Vagina (tissue), 2 donors: ENCODE measurements around the gene SPTBN4.

Experiments
- POLR2A ChIP-seq, 2 donors: fragments of 450-650 bp; IDR thresholded peaks; one replicate each; pipeline ENCODE4 v1.6.1; 2017; ENCODE audit warnings: antibody characterized with exemption in 2 of 2, mild to moderate bottlenecking in 2 of 2, moderate library complexity in 2 of 2
- POLR2AphosphoS5 ChIP-seq, 2 donors: sonication (generic); formaldehyde crosslinking; IDR thresholded peaks; one replicate each; pipeline ENCODE4 v1.9.0; 2017; ENCODE audit warnings: antibody characterized with exemption in 2 of 2, mild to moderate bottlenecking in 2 of 2, low read depth in 1 of 2; ENCODE audit not compliant: insufficient read depth in 1 of 2
- TF ChIP-seq, protein P1 (sequence below), 3 experiments: fragments of 450-650 bp in 2 of 3; fragments of 200-600 bp in 1 of 3; sonication (generic) in 1 of 3; IDR thresholded peaks; one replicate each; pipeline ENCODE4 v1.5.1; 2017 to 2019; ENCODE audit warnings: antibody characterized with exemption in 3 of 3, mild to moderate bottlenecking in 2 of 3, moderate library complexity in 2 of 3

DNA sequence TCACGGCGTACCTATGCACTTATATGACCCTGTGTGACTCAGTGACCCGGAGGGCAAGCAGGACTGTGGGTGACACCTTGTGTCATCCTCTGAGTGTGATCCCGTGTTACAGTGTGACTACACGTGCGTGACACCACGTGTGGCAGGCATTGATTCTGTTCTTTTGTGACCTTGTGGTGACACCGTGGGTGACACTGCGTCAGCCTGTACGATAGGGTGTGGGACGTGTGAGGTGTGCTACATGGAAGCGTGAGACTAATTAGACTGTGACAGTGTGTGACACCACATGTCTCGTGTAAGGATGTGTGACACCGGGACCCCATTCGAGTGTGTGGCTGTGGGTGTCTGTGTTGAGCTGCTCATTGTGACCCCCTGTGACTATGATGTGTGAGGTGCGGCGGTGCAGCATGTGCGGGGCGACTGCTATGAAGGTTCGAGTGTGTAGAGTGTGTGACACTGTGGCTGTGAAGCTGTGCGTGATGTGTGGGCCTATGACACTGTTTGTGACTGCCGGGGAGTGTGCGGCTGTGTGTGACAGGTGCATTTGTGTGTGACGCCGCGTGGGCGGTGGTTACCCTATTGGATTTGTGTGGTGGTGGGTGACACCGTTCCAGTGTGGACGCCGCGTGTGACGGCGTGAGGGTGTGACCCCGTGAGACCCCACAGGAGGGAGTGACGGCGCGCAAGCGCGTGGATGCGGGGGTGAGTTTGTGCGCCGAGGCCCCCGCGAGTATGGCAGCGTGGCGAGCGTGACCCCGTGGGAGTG, 399 bp upstream of the SPTBN4 start:
- TF ChIP-seq, protein P1, sequence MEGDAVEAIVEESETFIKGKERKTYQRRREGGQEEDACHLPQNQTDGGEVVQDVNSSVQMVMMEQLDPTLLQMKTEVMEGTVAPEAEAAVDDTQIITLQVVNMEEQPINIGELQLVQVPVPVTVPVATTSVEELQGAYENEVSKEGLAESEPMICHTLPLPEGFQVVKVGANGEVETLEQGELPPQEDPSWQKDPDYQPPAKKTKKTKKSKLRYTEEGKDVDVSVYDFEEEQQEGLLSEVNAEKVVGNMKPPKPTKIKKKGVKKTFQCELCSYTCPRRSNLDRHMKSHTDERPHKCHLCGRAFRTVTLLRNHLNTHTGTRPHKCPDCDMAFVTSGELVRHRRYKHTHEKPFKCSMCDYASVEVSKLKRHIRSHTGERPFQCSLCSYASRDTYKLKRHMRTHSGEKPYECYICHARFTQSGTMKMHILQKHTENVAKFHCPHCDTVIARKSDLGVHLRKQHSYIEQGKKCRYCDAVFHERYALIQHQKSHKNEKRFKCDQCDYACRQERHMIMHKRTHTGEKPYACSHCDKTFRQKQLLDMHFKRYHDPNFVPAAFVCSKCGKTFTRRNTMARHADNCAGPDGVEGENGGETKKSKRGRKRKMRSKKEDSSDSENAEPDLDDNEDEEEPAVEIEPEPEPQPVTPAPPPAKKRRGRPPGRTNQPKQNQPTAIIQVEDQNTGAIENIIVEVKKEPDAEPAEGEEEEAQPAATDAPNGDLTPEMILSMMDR (IDR thresholded peaks at IDR 0.05) = no peak
- TF ChIP-seq POLR2A (IDR thresholded peaks at IDR 0.05) = no peak
- TF ChIP-seq POLR2AphosphoS5 (IDR thresholded peaks at IDR 0.05; ENCODE audit: insufficient read depth in 1 of 2, low read depth in 1 of 2) = no peak
